ENCODE results near the gene CPXM1.

CPXM1 gene

GRCh38 chr20:2748551-2749342, 51.7 kb downstream of the CPXM1 start:
- no peak for DNase-seq (ENCODE audit: low read depth)

DNA sequence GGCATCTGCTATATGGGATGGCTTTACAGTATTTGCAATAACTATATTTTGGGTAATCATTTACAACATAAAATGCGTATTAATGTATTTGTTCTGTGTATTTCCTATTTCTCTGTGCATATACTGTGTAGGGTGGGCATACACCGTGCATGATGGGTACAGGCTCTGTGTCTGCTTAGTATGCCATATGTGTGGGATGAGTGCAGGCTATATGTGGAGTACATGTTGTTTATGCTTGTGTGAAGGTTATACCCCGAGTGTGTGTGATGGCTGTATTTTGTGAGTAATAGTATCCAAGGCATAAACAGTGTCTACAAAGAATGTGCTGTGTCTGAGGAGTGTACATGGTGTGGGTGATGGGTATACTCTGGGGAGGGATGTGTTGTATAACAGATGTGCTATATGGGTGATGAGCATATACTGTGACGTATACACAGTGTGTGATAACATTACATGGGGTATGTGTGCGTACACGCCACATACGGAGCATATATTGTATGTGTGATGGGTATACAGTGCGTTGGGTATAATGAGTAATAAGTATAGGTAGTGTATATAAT, 52.7 kb downstream of the CPXM1 start:
- no peak for DNase-seq (ENCODE audit: low read depth)

DNA sequence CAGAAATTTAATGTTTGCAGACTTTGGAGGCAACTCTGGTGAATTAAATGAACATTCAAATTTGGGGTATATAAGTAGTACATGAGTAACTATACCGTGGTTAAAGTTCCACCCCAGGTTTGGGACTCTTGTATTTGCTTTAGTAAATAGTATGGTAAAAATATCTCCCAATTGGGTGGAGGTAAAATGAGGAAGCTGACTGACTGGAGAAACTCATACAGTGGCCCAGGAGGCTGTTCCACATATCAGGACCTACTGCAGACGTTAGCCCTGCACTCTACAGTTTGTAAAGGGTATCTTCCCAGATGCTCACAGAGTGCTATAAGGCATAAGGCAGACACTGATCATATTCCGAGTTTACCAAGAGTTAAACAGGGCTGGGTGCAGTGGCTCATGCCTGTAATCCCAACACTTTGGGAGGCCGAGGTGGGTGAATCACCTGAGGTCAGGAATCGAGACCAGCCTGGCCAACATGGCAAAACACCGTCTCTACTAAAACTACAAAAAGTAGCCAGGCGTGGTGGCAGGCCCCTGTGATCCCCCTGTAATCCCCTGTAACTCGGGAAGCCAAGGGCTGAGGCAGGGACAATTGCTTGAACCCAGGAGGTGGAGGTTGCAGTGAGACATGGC, 53.7 kb downstream of the CPXM1 start:
- DNase-seq (ENCODE audit: low read depth), result no peak

GRCh38 chr20:2745936-2746635, 54.3 kb downstream of the CPXM1 start:
- no peak for DNase-seq (ENCODE audit: low read depth)

DNA sequence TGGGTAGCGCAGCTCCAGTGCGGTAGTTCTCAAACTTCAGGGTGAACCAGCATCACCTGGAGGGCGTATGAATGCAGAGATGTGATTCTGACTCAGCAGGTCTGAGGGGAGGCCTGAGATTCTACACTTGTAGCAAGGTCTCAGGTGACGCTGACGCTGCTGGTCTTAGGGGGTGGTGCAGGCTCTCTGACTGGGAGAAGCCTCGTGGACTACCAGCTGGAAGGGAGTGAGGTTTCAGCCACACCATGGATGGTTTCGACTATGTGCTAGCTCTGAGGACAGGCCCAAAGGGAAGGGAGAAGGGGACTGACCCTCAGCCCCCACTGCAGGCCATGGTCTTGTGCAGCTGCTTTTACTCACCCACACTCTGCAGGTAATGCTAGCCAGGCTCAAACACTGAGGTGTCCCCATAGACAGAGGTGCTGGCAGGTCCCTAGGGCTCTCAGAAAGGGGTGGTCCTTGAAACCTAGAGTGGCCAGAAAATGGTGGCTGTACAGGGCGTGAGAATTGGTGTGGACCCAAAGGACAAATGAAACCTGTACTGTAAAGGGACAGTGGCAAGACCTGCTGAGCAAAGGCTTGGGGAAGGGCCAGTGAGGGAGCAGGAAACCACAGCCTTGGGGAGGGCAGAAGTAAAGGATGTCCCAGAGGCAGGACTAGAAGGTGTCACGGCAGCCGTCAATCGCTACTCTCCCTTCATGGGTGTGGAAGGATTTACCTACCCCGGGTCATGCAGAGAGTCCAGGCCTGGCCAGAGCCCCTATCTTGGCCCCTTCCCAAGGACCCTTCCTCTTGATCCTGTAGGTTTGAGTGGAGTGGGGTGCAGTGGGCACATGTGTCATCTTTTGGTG, 55.1 kb downstream of the CPXM1 start:
- DNase-seq (ENCODE audit: low read depth), result no peak
